Stimulated activated CD4-positive, alpha-beta T cell treated with anti-CD3 and anti-CD28 coated beads, Interleukin-1b, Interleukin-23, amount 100 ng/mL, for 4 hours (primary cell): ENCODE results near the gene SND1.

ENCODE experiments used
- DNase-seq, 2 donors: peaks; one replicate each; pipeline ENCODE4 v3.0.0-alpha.2; 2020; ENCODE audit warnings: low read depth in 2 of 2

SND1 gene

GRCh38 chr7:127905021-127905420 is 253.0 kb downstream of the SND1 start:
- no peak for DNase-seq

GRCh38 chr7:127905491-127906330 is 253.7 kb downstream of the SND1 start:
- DNase-seq: no peak

- DNase-seq: no peak
These were observed 255.4 kb downstream of the SND1 start for GRCh38 chr7:127907110-127908040.

GRCh38 chr7:127908430-127909258 is 256.6 kb downstream of the SND1 start:
- no peak for DNase-seq

GRCh38 chr7:127909424-127910152 is 257.6 kb downstream of the SND1 start:
- DNase-seq: no peak

- no peak for DNase-seq
These were observed 258.7 kb downstream of the SND1 start for GRCh38 chr7:127910670-127911069.

GRCh38 chr7:127911968-127912511 is 260.0 kb downstream of the SND1 start:
- DNase-seq: no peak

- DNase-seq: no peak
These were observed 260.9 kb downstream of the SND1 start for GRCh38 chr7:127912901-127913300.

- no peak for DNase-seq
These were observed 261.7 kb downstream of the SND1 start for GRCh38 chr7:127913686-127914085.

- DNase-seq: no peak
These were observed 262.7 kb downstream of the SND1 start for GRCh38 chr7:127914693-127915092.

- DNase-seq: no peak
These were observed 264.7 kb downstream of the SND1 start for GRCh38 chr7:127916735-127917134.

GRCh38 chr7:127918130-127918529 is 266.1 kb downstream of the SND1 start:
- no peak for DNase-seq

GRCh38 chr7:127920787-127921438 is 268.9 kb downstream of the SND1 start:
- DNase-seq: no peak

- DNase-seq: no peak
These were observed 270.7 kb downstream of the SND1 start for GRCh38 chr7:127922656-127923055.

GRCh38 chr7:127924874-127925273 is 272.9 kb downstream of the SND1 start:
- DNase-seq: no peak

- DNase-seq: no peak
These were observed 275.3 kb downstream of the SND1 start for GRCh38 chr7:127927348-127927696.

- DNase-seq: no peak
These were observed 276.2 kb downstream of the SND1 start for GRCh38 chr7:127928222-127928621.

- DNase-seq: no peak
These were observed 276.9 kb downstream of the SND1 start for GRCh38 chr7:127928852-127929251.

- DNase-seq: no peak
These were observed 278.6 kb downstream of the SND1 start for GRCh38 chr7:127930341-127931328.
